OCI-M2 (cell line): ENCODE results near the gene DSG4.

Source experiments
- DNase-seq: peaks from one replicate; lab custom pipeline; 2025; ENCODE audit not compliant: unreplicated experiment; lab: John Stamatoyannopoulos, UW

DSG4 gene

DNA sequence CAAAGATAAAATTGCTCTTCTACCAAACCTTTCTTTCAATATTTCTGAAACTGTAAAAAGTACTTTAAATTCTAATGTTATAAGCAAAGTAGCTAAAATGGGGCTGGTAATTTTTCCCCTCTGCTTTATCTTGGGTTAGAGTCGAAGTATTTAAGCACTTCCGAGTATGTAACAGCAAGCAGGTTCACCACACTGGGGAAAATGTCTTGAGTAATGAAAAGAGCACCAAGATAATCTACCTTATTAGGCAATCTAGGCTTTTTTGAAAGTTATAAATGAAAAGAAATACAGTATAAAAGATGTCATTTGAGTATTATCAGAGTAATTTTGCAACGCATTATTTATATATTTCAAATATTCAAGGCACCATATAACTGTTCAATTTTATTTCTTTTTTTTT, 70.3 kb downstream of the DSG4 start:
- no peak for DNase-seq

- DNase-seq = no peak
These were observed 71.1 kb downstream of the DSG4 start, which contains the start of gene DSG3 for GRCh38 chr18:31447530-31448191. TSS of gene DSG3 (plus strand) at chr18:31447741. CDS start at chr18:31447878, 137 bp downstream.

- no peak for DNase-seq
These were observed 73.8 kb downstream of the DSG4 start for GRCh38 chr18:31450409-31450808.

DNA sequence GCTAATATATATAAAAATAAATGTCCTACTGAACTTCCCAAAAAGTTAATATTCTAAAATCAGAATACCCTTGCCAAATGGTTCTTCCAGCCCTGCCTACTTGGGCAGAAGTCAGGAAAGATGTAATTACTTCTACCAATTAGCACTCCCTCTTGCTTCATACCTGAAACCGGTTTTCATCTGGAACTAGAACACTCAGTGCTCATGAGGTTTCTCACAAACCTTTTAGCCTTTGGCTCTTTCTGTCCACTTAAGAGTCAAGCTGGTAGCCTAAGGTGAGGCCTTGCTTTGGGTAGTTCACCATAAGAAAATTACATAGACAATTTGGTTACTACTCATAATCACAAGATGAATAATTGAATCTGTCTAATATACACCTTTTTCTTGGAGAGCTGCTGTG, 75.0 kb downstream of the DSG4 start:
- DNase-seq = no peak

GRCh38 chr18:31454066-31454708, 77.6 kb downstream of the DSG4 start:
- no peak for DNase-seq
